DOHH2 (cell line): ENCODE data around the gene ST3GAL4.
"Not testable (repeated sequence)": the region's sequence is repeated elsewhere in the genome, so short reads cannot be mapped to it uniquely, and the experiment has no call there.

ENCODE experiments used
- CTCF ChIP-seq: fragments of 200-600 bp; sonication (generic); IDR thresholded peaks from one replicate; pipeline ENCODE4 v1.5.1; 2014; ENCODE audit warnings: antibody characterized with exemption, mild to moderate bottlenecking, low read depth, low read length; ENCODE audit not compliant: poor library complexity, severe bottlenecking
- EZH2phosphoT487 ChIP-seq: fragments of 200-600 bp; sonication (generic); IDR thresholded peaks from 2 replicates; pipeline ENCODE4 v1.6.1; 2017; ENCODE audit warnings: borderline replicate concordance, mild to moderate bottlenecking, antibody characterized with exemption, low read length, moderate library complexity, mixed read lengths

DNA sequence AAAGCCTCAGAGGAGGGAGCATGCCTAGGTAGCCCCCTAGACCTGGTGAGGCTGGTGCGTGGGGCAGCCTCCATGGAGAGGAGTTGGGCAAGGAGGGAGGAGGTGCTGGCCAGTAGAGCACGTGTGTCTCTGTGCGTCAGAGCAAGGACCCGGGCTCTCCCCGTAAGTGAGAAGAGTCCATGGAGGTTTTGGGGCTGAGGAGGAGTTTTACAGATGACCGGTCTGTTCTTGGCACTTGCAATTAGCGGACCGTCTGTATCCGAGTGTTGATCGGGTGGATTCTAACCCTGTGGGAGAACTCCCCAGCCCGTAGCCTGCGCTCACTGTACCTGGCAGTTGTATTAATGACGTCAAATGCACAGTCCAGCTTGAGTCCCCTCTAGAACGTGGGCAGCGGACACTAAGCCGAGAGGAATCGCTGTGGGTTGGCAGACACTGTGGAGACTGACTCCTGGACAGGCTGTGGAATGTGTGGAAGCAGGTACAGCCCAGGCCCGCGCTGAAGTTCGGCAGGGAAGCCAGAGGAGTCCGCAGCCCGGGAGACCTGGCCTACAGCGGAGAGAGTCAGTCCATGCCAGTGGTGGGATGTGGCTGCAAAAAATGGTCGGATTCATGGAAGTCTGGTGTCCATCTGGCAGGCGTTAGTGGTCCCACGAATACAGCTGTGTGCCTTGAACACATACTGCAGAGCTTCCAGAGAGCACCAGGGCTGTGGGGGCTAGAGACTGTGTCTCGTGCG lies 19.2 kb downstream of the ST3GAL4 start:
- not testable (repeated sequence) for TF ChIP-seq CTCF, EZH2phosphoT487
